Measurements from ENCODE around the gene NEK6.

The NEK6 gene

GRCh38 chr9:124279531-124280175 is 21.9 kb downstream of the NEK6 start:
- DNase-seq (ENCODE audit: low read depth in 3 of 3) = no peak

GRCh38 chr9:124280176-124280691 is 22.5 kb downstream of the NEK6 start:
- DNase-seq (ENCODE audit: low read depth in 3 of 3) = no peak

GRCh38 chr9:124281931-124282371 is 24.2 kb downstream of the NEK6 start:
- no peak for DNase-seq (ENCODE audit: low read depth in 3 of 3)

- no peak for DNase-seq (ENCODE audit: low read depth in 3 of 3)
These were observed 24.9 kb downstream of the NEK6 start for GRCh38 chr9:124282442-124283227.

- no peak for DNase-seq (ENCODE audit: low read depth in 3 of 3)
These were observed 25.6 kb downstream of the NEK6 start for GRCh38 chr9:124283228-124283814.

GRCh38 chr9:124284237-124284831 is 26.6 kb downstream of the NEK6 start:
- DNase-seq (ENCODE audit: low read depth in 3 of 3) = no peak

- no peak for DNase-seq (ENCODE audit: low read depth in 3 of 3)
These were observed 27.2 kb downstream of the NEK6 start for GRCh38 chr9:124284940-124285441.

GRCh38 chr9:124285490-124285889 is 27.7 kb downstream of the NEK6 start:
- no peak for DNase-seq (ENCODE audit: low read depth in 3 of 3)

GRCh38 chr9:124285903-124286291 is 28.1 kb downstream of the NEK6 start:
- DNase-seq (ENCODE audit: low read depth in 3 of 3) = peak in 2 of 3 experiments; percentile 16 to 54

- DNase-seq (ENCODE audit: low read depth in 3 of 3) = peak in 2 of 3 experiments; percentile 38 to 62
These were observed 28.7 kb downstream of the NEK6 start for GRCh38 chr9:124286292-124286931.

- DNase-seq (ENCODE audit: low read depth in 3 of 3) = no peak
These were observed 32.4 kb downstream of the NEK6 start for GRCh38 chr9:124290053-124290591.

GRCh38 chr9:124290743-124291554 is 33.2 kb downstream of the NEK6 start:
- no peak for DNase-seq (ENCODE audit: low read depth in 3 of 3)

GRCh38 chr9:124291801-124292396 is 34.1 kb downstream of the NEK6 start:
- peak; percentile 6 to 67 (median 15) for DNase-seq (ENCODE audit: low read depth in 3 of 3)

GRCh38 chr9:124292696-124293593 is 35.2 kb downstream of the NEK6 start:
- DNase-seq (ENCODE audit: low read depth in 3 of 3) = no peak

GRCh38 chr9:124293718-124294506 is 36.2 kb downstream of the NEK6 start:
- DNase-seq (ENCODE audit: low read depth in 3 of 3) = no peak

GRCh38 chr9:124295159-124295794 is 37.5 kb downstream of the NEK6 start:
- no peak for DNase-seq (ENCODE audit: low read depth in 3 of 3)

GRCh38 chr9:124296094-124296493 is 38.3 kb downstream of the NEK6 start:
- no peak for DNase-seq (ENCODE audit: low read depth in 3 of 3)

Data from stimulated activated CD4-positive, alpha-beta T cell treated with anti-CD3 and anti-CD28 coated beads, TNF-alpha, amount 100 ng/mL, for 24 hours (primary cell).